Adipose tissue (tissue), 3 donors: ENCODE results near the gene CPXM1. TPM values are rescaled to one million over a fixed set of nuclear protein-coding genes. Genes with fewer than 3 reads are reported as not detected.
A peak's percentile ranks its signal among the peaks of the same experiment; 100 is the strongest.
"Not testable (repeated sequence)": the region's sequence is repeated elsewhere in the genome, so short reads cannot be mapped to it uniquely, and the experiment has no call there.

Source experiments
- H3K27ac ChIP-seq: one replicate; pipeline ENCODE4 v1.5.1; 2013; ENCODE audit warnings: low read depth, low read length
- WGBS, 3 donors: extraction: QIAGEN DNeasy Blood & Tissue Kit; methylation state at CpG; one replicate each; pipeline ENCODE4 v1.1.7; 2013; 5-methylcytosine and 5-hydroxymethylcytosine counted together
- polyA plus RNA-seq, 3 donors: library from polyadenylated mRNA; stranded (reverse); fragments of 200-250 nt; gene quantifications; one replicate each; pipeline ENCODE4 v1.2.3, GENCODE V29; 2013
- donor health status: healthy with polysubstance abuse.
- donor health status: Bipolar disorder and iron deficiency.
- donor health status: healthy.

The CPXM1 gene
- polyA plus RNA-seq, 3 donors, result 3.6 to 56.0 (median 38.5) TPM

DNA sequence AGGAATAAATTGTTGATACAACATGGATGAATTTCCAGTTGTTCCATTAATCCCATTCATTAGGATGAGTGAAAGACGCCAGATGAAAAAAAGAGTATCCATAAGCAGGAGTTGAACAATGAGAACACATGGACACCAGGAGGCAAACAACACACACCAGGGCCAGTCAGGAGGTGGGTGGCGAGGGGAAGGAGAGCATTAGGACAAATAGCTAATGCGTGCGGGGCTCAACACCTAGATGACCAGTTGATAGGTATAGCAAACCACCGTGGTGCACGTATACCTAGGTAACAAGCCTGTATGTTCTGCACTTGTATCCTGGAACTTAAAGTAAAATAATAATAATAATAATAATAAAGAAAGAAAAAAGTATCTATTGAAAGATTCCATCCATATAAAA is 28.9 kb upstream of the CPXM1 start:
- no peak overlapping the region for H3K27ac ChIP-seq
- WGBS, 3 donors, result 63 to 80% (median 80%) methylated on average over 6 of the region's 6 CpGs

- H3K27ac ChIP-seq, result no peak overlapping the region
- WGBS, 3 donors, result 83 to 90% (median 88%) methylated on average over 4 of the region's 4 CpGs
Measured at GRCh38 chr20:2826655-2827054, 26.2 kb upstream of the CPXM1 start.

DNA sequence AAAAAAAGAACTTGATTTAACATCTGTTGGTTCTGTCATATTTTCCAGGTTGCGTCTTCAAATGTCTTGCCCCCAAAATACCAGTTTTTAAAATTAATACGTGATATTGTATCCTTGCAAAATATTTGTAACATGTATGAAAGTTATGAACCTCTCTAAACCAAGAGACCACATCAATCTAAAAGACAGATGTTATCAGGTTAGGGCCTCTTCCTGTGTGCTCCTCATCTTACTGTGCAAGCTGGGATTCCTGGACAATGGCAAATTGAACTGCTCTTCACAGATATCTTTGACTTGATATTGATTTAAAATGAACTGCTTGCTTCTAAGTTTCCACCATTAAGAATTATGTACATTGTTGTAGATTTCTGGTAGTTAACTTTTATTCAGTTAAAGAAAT is 25.3 kb upstream of the CPXM1 start:
- 82 to 91% (median 86%) methylated on average over 2 of the region's 2 CpGs for WGBS, 3 donors
- no peak overlapping the region for H3K27ac ChIP-seq

GRCh38 chr20:2822073-2822472 is 21.6 kb upstream of the CPXM1 start:
- no peak overlapping the region for H3K27ac ChIP-seq
- WGBS, 3 donors, result 9 to 30% (median 15%) methylated on average over 5 of the region's 5 CpGs

GRCh38 chr20:2820896-2821869 is 20.8 kb upstream of the CPXM1 start:
- WGBS, 3 donors, result 4 to 13% (median 10%) methylated on average over 59 to 68 of the region's 68 CpGs
- peak overlapping the region; percentile 85 for H3K27ac ChIP-seq

DNA sequence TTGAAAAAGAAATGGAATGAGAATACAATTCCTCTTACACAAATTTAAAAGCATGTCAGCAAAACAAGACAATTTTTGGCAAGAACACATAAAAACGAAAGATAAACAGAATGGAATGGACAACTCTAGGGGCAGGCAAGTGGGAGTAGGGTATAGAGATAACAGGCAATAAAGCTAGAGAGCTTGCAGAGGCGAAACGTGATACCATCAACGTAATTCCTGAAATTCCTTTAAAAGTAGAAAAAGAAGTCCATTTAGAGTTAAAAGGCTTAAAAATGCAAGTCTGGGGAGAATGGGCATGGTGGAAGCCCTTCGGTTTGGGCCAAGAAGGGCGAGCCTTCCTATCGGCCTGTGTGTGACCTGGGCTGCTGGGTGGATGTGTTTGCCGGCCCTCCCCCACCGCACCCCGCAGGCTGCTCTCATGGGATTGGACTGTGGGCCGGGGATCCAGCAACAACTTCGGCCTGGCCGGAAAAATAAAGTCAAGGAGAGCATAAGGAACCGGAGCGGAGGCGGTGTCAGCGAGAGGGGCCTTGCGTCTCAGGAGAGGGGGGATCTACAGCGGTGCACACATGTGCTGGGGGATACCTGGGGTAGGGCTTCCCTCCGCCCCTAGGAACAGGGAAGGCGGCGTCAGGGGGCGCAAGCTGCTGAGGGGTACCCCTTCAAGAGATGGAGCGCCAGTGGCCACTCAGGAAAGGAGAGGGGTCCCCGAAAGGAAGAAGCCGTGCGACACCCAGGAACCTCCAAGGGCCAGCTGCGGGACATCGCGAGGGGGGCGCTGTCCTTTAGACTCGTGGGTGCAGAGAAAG is 19.9 kb upstream of the CPXM1 start:
- WGBS, 3 donors, result 26 to 35% (median 30%) methylated on average over 32 of the region's 32 CpGs
- H3K27ac ChIP-seq, result peak overlapping the region; percentile 85

- H3K27ac ChIP-seq, result no peak overlapping the region
Measured at GRCh38 chr20:2817891-2818595, 17.6 kb upstream of the CPXM1 start.

DNA sequence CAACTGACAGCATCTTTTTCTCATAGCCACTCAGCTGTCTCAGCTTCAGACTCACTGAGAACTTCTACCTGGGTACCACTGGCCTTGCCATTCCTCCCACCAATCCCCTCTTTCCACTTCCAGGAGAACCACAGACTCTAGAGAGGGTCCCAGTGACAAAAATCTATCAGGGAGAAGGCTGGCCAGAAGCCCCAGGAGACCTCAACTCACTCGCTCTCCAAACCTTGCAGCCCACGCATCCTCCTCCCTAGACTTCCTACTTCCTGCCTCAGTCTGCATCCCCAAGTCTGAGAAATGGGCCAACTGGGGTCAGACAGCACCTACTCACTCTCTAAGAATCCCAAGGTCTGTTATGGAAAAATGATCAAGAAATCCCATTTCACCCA is 16.9 kb upstream of the CPXM1 start:
- peak overlapping the region; percentile 17 for H3K27ac ChIP-seq
- WGBS, 3 donors, result 78 to 89% (median 84%) methylated on average over 2 of the region's 2 CpGs

More at GRCh38 chr20:2817891-2818595, 17.6 kb upstream of the CPXM1 start:
- 72 to 76% (median 75%) methylated on average over 7 of the region's 7 CpGs for WGBS, 3 donors

DNA sequence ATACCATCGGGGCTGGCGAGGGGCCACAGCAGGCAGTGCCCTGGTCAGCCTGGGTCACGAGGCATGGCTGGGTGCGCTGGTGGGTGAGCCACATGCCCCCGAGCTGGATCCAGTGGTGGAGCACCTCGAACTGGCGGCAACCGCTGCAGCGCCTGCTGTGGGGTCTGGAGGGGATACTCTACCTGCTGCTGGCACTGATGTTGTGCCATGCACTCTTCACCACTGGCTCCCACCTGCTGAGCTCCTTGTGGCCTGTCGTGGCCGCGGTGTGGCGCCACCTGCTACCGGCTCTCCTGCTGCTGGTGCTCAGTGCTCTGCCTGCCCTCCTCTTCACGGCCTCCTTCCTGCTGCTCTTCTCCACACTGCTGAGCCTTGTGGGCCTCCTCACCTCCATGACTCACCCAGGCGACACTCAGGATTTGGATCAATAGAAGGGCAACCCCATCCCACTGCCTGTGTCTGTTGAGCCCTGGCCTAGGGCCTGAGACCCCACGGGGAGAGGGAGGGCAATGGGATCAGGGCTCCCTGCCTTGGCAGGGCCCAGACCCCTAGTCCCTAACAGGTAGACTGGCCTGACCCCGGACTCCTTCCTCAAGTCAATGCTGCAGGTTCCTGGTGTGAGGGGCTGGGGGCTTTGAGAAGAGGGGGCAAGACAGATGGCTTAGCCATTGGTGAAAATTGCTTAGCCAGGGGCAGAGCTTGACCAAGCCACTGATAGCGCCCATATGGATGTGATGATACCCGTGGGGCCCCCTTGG is 16.3 kb upstream of the CPXM1 start:
- 67 to 88% (median 84%) methylated on average over 18 to 20 of the region's 20 CpGs for WGBS, 3 donors

GRCh38 chr20:2816030-2816582 is 15.7 kb upstream of the CPXM1 start, which contains the start of gene TMEM239:
TSS of gene TMEM239 (plus strand) at chr20:2816364. CDS start at chr20:2816555, 191 bp downstream.
- WGBS, 3 donors, result 62 to 86% (median 65%) methylated on average over 7 to 10 of the region's 10 CpGs
- peak within 1 kb of the TSS; percentile 17 for H3K27ac ChIP-seq

More for the DNA sequence above, 16.3 kb upstream of the CPXM1 start:
- peak overlapping the region; percentile 17 for H3K27ac ChIP-seq

GRCh38 chr20:2815242-2815900 is 14.9 kb upstream of the CPXM1 start:
- WGBS, 3 donors, result 90 to 92% (median 90%) methylated on average over 8 of the region's 8 CpGs
- H3K27ac ChIP-seq, result no peak overlapping the region

GRCh38 chr20:2814587-2815051 is 14.2 kb upstream of the CPXM1 start, which contains the start of gene C20orf141:
TSS of gene C20orf141 (plus strand) at chr20:2814987. CDS start at chr20:2815185, 198 bp downstream.
- H3K27ac ChIP-seq, result no peak within 1 kb of the TSS

GRCh38 chr20:2814076-2814475 is 13.6 kb upstream of the CPXM1 start:
- 96 to 100% (median 100%) methylated on average over 1 of the region's 1 CpG for WGBS, 3 donors
- no peak overlapping the region for H3K27ac ChIP-seq

More at GRCh38 chr20:2814587-2815051, 14.2 kb upstream of the CPXM1 start, which contains the start of gene C20orf141:
- 10 to 30% (median 13%) methylated on average over 3 to 5 of the region's 5 CpGs for WGBS, 3 donors

- 63 to 87% (median 78%) methylated on average over 3 of the region's 3 CpGs for WGBS, 3 donors
- H3K27ac ChIP-seq, result no peak overlapping the region
Measured at GRCh38 chr20:2812189-2812588, 11.8 kb upstream of the CPXM1 start.

- 90 to 95% (median 92%) methylated on average over 10 of the region's 10 CpGs for WGBS, 3 donors
- no peak overlapping the region for H3K27ac ChIP-seq
Measured at GRCh38 chr20:2809690-2810089, 9.3 kb upstream of the CPXM1 start.

GRCh38 chr20:2807929-2808328 is 7.5 kb upstream of the CPXM1 start:
- H3K27ac ChIP-seq, result not testable (repeated sequence)
- WGBS, 3 donors, result 70 to 91% (median 90%) methylated on average over 9 of the region's 9 CpGs

GRCh38 chr20:2807019-2807418 is 6.6 kb upstream of the CPXM1 start:
- no peak overlapping the region for H3K27ac ChIP-seq
- WGBS, 3 donors, result 82 to 88% (median 85%) methylated on average over 4 of the region's 4 CpGs
